HG03558 (cell line): ENCODE results near the gene RPLP2.

Experiments used
- ATAC-seq: cut with Tn5 transposase; IDR thresholded peaks from one replicate; pipeline ENCODE4 v1.9.1; 2021; ENCODE audit warnings: moderate number of reproducible peaks; ENCODE audit not compliant: unreplicated experiment; ENCODE audit errors: extremely low read depth

The RPLP2 gene

DNA sequence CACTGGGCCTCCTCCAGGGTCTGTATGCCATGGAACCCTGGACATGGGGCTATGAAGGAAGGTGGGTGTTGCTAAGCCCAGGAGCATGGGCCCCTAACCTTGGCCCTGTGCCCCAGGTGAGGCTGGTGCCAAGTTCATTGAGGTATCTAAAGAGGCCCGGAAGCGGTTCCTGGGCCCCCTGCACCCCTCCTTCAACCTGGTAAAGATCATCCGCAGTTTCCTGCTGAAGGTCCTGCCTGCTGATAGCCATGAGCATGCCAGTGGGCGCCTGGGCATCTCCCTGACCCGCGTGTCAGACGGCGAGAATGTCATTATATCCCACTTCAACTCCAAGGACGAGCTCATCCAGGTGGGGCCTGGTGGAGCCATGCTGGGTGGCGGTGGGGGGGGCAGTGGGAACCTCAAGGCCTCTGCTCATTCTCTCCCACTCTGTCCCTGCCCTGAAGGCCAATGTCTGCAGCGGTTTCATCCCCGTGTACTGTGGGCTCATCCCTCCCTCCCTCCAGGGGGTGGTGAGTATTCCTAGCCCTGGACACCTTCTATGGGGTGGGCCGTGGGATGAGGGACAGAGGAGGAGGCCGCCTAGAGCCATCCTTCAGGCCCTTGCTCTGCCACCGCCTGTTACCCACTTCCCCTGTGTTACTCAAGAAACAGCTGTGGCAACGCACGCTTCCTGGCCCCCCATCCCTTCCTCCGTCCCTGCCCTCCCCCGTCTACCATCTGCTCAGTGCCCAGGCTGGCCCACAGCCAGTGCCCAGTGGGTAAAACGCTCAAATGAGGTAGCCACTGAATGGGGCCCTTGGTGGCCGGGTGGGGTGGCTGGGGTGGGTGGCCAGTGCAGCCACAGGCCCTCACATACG lies 12.0 kb downstream of the RPLP2 start:
- ATAC-seq: no peak

DNA sequence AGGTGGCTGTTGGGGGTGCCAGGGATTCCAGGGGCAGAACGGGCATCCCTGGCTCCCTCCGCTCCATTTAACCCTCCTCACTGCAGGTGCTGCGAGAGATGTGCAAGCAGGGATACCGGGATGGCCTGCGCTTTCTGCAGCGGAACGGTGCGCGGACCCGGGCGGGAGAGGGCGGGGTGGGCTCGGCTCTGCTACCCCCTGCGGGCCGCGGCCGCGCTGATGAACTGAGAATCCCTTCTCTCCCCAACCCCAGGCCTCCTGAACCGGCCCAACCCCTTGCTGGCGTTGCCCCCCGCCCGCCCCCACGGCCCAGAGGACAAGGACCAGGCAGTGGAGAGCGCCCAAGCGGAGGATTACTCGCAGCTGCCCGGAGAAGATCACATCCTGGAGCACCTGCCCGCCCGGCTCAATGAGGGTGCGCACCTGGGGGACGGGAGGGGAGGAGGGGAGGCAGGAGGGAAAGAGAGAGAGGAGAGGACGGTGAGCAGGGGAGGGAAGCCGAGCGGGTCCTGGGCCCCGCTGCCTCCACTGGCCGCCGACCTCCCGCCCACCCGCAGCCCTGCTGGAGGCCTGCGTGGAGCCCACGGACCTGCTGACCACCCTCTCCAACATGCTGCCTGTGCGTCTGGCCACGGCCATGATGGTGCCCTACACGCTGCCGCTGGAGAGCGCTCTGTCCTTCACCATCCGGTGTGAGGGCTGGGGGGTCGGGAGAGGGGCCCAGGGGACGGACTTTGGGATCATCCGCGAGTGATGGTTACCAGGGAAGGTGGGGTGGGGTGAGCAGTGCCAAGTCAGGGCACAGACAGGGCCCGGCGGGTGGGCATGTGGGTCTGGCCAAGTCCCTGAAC lies 13.9 kb downstream of the RPLP2 start:
- ATAC-seq: no peak

DNA sequence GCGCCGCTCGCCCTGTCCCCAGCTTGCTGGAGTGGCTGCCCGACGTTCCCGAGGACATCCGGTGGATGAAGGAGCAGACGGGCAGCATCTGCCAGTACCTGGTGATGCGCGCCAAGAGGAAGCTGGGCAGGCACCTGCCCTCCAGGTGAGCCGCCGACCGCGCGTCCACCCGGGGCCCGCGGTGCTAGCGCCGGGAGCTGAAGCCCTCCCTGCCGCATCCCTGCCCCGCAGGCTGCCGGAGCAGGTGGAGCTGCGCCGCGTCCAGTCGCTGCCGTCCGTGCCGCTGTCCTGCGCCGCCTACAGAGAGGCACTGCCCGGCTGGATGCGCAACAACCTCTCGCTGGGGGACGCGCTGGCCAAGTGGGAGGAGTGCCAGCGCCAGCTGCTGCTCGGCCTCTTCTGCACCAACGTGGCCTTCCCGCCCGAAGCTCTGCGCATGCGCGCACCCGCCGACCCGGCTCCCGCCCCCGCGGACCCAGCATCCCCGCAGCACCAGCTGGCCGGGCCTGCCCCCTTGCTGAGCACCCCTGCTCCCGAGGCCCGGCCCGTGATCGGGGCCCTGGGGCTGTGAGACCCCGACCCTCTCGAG lies 14.6 kb downstream of the RPLP2 start:
- no peak for ATAC-seq

DNA sequence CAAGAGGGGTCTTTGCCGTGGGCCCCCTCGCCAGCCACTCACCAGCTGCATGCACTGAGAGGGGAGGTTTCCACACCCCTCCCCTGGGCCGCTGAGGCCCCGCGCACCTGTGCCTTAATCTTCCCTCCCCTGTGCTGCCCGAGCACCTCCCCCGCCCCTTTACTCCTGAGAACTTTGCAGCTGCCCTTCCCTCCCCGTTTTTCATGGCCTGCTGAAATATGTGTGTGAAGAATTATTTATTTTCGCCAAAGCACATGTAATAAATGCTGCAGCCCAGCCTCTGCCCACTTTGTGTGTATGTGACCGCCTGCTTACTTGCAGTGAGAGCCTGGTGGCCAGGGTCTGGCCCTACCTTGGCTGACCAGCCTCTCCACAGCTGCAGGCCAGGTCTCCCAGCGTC lies 15.2 kb downstream of the RPLP2 start:
- no peak for ATAC-seq

DNA sequence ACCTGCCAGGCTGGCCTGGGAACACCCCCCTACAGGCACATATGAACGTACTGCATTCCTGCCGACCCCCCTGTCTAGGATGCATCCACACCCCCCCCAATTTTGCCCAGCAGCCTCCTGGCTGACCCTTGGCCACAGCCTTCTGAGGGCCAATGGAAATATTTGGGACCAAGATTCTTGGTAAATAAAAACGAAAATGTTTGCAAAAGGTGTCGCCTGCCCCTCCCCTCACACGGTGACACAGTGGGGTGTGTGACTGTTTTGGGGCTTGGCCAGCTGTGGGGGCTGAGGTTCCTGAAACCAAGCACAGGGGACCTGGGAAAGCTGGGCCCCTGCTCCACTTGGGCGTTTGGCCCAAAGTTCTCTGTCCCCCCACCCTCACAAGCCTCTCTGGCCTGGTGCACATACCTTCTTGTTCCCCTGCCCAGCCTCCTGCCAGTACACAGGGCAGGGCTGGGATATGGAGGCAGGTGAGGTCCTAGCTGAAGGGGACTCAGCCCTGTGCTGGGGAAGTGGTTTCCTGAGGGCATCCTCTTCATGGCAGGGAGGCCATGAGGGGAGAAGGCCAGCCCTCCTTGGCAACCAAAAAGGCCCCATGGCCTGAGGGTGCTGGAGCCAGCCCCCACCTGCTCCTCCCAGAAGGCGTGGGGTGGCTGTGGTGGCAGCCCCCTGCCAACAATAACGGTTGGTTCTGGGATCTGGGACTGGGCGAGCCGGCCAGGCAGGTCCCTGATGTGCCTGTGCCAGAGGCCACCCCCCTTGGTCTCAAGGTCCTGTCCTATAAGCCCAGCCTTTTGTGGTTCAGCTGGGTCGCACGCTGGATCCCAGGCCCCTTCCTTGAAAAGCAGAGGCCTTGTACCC lies 15.8 kb downstream of the RPLP2 start:
- no peak for ATAC-seq

DNA sequence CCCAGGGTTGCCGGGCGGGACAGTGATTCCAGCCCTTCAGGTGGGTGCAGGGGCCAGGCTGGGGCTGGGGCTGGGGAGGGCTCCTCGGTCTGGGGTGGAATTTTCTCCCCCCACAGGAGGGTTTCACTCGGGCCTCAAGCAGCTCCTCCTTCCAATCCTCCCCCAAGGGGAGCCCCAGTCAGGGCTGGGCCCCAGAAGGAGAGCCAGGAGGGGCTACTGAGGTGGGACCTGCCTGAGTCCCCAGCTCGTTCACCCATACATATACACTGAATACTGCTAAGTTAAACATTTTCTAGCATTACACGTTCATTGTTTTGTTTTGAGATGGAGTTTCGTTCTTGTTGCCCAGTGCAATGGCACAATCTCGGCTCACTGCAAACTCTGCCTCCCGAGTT lies 16.5 kb downstream of the RPLP2 start:
- ATAC-seq: no peak

DNA sequence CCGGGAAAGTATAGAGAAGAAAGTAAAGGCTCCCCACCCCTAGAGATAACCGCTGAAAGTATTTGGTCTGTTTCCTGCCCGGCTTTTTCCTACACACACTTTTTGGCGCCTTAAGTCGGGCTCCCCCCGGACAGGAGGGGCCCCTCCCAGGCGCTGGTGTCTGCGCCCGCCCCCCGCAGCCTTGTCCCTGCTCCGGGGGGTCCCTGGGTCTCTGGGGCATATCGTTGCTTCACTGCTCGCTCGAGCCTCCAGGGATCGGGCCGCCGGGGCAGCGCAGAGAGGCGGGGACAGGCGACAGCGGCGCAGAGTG lies 17.0 kb downstream of the RPLP2 start:
- no peak for ATAC-seq

DNA sequence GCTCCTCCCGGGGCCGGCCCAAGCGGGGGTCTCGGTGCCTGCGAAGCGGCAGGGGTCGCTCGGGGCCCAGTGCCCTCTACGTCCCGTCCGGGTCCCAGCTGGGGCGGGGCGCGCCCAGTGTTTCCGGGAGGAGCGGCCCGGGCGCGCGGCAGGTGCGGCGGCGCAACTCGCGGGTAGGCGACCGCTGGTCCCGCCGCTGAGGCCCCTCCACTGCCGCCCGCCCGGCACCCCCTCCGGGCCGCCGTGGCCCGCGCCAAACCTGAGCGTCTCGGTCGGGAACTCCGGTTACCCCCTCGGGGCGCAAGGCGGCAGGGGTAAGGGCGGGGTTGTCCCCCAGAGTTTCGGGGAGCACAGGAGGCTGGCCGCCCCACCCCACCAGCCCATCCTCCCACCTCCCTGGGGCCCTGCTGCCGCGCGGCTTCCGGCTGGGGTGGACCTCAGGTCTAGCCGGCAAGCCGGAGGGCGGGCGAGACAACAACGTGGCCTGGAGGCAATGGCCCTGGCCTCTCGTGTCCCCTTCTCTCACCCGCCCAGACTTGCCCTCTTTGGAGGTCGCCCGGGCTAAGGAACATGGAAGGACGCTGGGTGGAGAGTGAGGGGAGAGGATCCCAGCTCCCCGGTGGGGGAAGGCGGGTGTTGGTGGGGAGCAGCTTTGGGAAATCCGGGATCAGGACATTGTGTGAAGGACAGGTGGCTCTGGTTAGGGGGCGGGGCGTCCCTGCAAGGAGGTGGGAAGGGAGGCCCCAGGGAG lies 17.6 kb downstream of the RPLP2 start:
- ATAC-seq: no peak

DNA sequence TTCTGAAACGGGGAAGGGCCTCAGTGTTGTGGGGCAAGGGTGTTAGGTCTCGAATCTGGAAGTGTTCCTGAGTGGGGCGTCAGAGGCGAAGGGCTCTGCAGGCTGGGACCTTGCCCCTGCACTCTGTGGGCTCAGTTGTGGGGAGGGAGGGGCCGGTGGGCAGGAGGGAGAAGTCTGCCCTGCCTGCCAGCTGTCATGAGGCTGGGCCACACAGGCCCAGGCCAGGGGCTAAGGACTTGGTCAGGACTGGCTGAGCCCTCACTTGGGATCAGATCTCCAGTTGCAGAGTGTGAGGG lies 18.1 kb downstream of the RPLP2 start, which contains the start of gene CRACR2B:
Gene CRACR2B (plus strand): TSS at position 23 of the 296 bp plus-strand sequence. CDS start 689 bp downstream, outside the sequence.
- ATAC-seq: no peak

DNA sequence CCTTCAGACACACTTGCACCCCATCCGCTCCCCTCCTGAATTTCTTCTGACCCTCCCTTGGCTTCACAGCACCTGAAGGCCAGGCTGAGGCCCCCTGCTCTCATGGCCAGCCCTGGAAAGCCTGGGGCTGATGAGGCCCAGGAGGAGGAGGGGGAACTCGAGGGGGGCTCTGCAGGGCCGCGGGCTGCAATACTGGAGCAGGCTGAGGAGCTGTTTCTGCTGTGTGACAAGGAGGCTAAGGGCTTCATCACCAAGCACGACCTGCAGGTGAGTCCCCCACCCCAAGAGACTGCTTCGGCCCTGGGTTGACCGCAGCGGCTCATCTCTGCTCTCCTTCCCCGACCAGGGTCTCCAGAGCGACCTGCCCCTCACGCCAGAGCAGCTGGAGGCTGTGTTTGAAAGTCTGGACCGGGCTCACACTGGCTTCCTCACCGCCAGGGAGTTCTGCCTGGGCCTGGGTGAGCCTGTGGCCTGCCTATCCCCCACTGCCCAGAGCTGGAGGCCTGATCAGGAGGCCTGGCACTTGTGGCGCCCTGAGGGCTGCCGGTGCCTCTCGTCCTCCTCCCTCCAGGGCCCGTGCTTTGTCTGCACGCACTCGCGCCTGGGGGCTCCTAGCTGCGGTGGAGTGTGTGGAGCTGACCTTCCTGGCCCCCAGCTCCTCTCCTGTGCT lies 18.9 kb downstream of the RPLP2 start:
- no peak for ATAC-seq

DNA sequence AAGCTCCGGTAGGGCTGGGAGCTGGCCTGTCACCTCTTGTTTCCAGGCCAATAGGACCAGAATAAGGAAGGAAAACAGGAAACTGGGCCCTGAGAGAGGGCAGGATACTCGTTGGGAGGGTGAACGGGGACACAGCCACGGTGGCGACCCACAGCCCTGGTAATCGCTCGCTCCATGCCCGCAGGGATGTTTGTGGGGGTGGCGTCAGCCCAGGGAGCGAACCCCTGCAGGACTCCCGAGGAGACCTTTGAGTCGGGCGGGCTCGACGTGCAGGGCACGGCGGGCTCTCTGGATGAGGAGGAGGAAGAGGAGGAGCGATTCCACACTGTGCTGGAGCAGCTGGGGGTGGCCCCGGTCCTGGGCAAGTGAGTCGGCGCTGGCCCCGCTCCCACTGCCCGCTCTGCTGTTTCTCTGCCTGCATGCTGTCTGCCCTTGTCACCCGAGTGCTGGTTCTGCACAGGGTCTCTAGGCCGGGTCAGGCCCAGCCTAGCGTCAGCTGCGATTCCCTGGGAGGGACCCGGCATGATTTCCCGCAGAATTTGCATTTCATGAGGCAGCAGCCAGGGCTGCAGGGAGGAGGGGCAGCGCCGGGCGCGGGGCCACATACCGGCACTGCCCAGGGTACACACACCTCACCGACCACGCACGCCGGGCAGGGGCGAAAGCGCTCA lies 19.5 kb downstream of the RPLP2 start:
- no peak for ATAC-seq

DNA sequence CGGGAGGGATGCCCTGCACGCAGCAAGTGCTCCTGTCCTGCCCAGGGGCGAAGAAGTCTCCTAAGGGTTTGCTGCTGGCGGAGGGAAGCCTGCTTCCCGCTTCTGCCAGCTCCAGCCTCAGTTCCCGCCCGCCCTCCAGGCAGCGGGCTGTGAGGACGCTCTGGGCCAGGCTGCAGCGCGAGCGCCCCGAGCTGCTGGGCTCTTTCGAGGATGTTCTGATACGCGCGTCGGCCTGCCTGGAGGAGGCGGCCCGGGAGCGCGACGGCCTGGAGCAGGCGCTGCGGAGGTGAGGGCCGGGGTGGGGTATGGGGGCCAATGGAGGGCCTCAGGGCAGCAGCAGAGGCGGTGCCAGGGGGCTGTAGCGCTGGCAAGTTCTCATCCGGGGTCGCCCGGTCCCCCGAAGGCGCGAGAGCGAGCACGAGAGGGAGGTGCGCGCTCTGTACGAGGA lies 20.1 kb downstream of the RPLP2 start:
- ATAC-seq: no peak

DNA sequence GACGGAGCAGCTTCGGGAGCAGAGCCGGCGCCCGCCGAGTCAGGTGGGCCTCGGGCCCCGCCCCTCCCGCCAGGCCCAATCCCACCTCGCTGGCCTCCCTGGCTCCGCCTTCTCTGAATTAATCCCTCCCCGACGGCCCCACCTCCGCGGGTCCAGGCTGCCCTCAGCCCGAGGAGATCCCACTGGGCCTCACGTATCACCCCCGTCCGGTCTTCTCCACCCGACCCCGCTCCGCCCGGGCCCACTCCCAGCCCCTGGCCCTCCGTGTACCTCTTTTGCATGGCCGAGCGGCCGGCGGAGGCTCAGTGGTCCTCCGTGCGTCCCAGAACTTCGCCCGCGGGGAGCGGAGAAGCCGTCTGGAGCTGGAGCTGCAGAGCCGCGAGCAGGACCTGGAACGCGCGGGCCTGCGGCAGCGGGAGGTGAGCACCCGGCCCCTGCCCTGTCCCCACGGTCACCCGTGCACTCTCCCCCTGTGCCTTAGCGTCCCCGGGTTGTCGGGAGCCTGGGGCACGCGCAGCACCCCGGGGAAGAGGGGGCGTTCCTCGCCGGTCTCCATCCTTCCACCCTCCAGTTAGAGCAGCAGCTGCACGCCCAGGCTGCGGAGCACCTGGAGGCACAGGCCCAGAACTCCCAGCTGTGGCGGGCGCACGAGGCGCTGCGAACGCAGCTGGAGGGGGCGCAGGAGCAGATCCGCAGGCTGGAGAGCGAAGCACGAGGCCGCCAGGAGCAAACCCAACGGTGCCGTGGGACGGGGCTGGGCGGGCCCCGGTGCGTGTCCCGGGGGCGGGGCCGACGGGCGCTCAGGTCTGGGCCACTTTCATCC lies 20.7 kb downstream of the RPLP2 start:
- no peak for ATAC-seq

DNA sequence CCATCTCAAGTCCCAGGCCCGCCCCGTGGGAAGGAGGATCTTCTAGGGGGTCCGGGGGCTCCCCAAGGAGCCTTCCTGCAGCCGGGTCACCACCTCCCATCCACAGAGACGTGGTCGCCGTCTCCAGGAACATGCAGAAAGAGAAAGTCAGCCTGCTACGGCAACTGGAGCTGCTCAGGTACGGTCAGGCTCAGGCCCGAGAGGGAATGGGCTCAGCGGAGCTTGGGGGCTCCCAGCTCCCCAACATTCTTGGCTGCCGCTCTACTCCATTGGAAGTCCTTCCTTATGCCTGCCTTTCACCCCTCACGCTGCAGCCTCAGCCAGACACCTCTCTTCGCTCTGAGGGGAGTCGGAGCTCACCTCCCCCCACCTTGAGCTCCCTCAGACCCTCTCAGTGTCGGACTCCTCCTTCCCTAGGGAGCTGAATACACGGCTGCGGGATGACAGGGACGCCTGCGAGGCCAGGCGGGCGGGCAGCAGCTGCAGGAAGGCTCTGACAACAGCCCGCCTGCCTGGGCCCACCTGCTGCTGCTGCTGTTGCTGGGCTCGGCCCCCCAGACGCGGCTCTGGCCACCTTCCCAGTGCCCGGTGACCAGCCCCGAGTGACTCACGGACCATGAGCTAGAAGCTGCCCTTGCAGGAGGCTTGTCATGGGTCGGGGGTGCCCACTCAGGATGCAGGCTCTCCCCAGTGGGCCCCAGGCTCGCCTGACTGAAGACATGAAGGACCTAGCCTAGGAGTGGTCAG lies 21.5 kb downstream of the RPLP2 start:
- no peak for ATAC-seq

DNA sequence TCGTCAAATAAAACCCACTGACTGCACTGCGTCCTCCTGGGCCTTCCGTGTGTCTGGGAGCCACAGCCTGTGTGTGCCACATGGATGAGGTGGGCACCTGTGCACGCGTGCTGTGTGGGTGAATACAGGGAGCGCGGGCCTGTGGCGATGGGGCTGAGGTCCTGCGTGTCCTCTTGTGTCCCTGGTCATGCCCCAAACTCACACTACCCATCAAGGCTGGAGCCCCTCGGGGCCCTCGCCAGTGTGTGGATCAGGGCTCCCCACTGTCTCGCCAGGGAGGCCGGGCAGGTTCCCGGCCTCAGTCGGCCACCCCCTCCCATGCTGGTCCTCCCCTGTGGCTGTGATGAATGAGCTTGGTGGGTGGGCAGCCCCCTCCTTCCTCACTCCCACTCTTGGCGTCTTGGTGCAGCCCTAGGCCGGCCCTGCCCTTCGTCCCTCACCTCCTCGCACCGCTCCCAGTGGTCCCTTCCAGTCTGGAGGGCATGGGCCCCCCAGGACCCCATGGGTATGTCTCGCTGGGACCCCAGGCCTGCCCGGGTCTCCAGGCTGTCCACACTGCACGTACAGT lies 22.3 kb downstream of the RPLP2 start:
- no peak for ATAC-seq

DNA sequence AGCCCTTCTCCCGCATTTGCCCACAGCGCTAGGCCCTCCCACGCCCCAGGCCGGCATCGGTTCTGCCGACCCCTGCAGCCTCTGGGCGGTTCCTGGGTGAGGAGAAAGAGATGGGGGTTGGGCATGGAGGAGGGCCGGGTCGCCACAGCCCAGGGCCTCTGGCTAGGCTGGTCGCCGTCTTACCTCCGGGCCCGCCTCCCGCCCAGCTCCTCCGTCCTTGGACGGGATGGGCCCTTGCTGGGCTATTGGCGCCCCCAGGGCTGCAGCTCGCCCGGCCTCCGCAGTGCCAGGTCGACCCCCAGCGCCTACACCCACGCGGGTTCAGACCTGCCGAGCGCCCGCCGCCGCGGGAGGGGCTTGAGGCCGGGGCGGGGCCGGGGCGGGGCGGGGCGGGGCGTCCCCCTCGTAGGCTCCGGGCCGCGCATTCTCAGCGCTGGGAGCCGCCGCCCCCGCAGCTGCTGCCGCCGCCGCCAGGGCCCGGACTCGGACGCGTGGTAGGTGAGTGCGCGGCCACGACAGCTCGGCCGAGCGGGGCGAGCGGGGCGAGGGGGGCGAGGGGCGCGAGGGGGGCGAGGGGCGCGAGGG lies 22.9 kb downstream of the RPLP2 start, which contains the start of gene CD151:
Gene CD151 (plus strand): TSS at position 424 of the 585 bp plus-strand sequence. CDS start 3,118 bp downstream, outside the sequence.
- ATAC-seq: no peak
